Choroid plexus epithelial cell (primary cell): ENCODE measurements around the gene LAD1.

Experiments used
- DNase-seq: peaks from one replicate; pipeline ENCODE4 v3.0.0-alpha.2; 2010; ENCODE audit warnings: low read depth
- H3K4me3 ChIP-seq: 2 replicates; pipeline ENCODE4 v1.5.1; 2011; ENCODE audit warnings: low read depth, mild to moderate bottlenecking, control low read depth, low read length, moderate library complexity
- CTCF ChIP-seq: conservative IDR thresholded peaks from 2 replicates; pipeline ENCODE4 v1.5.1; 2011; ENCODE audit warnings: low read depth, mild to moderate bottlenecking, control low read depth, inconsistent platforms, low read length, moderate library complexity

LAD1 gene

GRCh38 chr1:201424146-201424545, 25.0 kb upstream of the LAD1 start:
- TF ChIP-seq CTCF: no peak
- H3K4me3 ChIP-seq: no peak overlapping the region

GRCh38 chr1:201423655-201424054, 24.5 kb upstream of the LAD1 start:
- no peak for TF ChIP-seq CTCF
- no peak overlapping the region for H3K4me3 ChIP-seq
- no peak for DNase-seq

More at GRCh38 chr1:201424146-201424545, 25.0 kb upstream of the LAD1 start:
- no peak for DNase-seq

- H3K4me3 ChIP-seq: no peak overlapping the region
- no peak for DNase-seq
- no peak for TF ChIP-seq CTCF
These were observed 23.4 kb upstream of the LAD1 start for GRCh38 chr1:201422436-201423030.

GRCh38 chr1:201422026-201422425, 22.9 kb upstream of the LAD1 start:
- no peak for DNase-seq
- H3K4me3 ChIP-seq: no peak overlapping the region
- TF ChIP-seq CTCF: no peak

- no peak overlapping the region for H3K4me3 ChIP-seq
- DNase-seq: no peak
- no peak for TF ChIP-seq CTCF
These were observed 21.9 kb upstream of the LAD1 start for GRCh38 chr1:201421041-201421440.

- no peak overlapping the region for H3K4me3 ChIP-seq
- TF ChIP-seq CTCF: no peak
- no peak for DNase-seq
These were observed 21.5 kb upstream of the LAD1 start for GRCh38 chr1:201420608-201421002.
